Activated CD4-positive, alpha-beta T cell treated with anti-CD3 and anti-CD28 coated beads, Interleukin-2, amount 10 ng/mL, durations not matched to agents 7 days and 5 days (primary cell): ENCODE data around the gene HMGXB4. TPM values are rescaled to one million over a fixed set of nuclear protein-coding genes. Genes with fewer than 3 reads are reported as not detected.

ENCODE experiments used
- CTCF ChIA-PET: fragments of 350-600 bp; sonication (Branson Sonifier 250); formaldehyde crosslinking; loops from one replicate; lab custom pipeline; 2021; ENCODE audit warnings: antibody characterized with exemption; lab: Charles Lee
- POLR2A ChIA-PET: fragments of 350-600 bp; sonication (Branson Sonifier 250); formaldehyde crosslinking; loops from one replicate; lab custom pipeline; 2021; ENCODE audit warnings: antibody characterized with exemption; lab: Charles Lee
- DNase-seq: peaks from one replicate; pipeline ENCODE4 v3.0.0-alpha.2; 2020
- H3K27ac Mint-ChIP-seq: one replicate; pipeline ENCODE4 v1.8.0; 2021; ENCODE audit warnings: mild to moderate bottlenecking, moderate library complexity, mixed read lengths
- H3K27me3 Mint-ChIP-seq: one replicate; pipeline ENCODE4 v1.8.0; 2021; ENCODE audit warnings: mixed read lengths
- H3K36me3 Mint-ChIP-seq: one replicate; pipeline ENCODE4 v1.8.0; 2021; ENCODE audit warnings: low read depth, mixed read lengths
- H3K4me1 Mint-ChIP-seq: one replicate; pipeline ENCODE4 v1.8.0; 2021; ENCODE audit warnings: mixed read lengths
- H3K4me3 Mint-ChIP-seq: one replicate; pipeline ENCODE4 v1.8.0; 2021; ENCODE audit warnings: mild to moderate bottlenecking, moderate library complexity, mixed read lengths
- H3K9me3 Mint-ChIP-seq: one replicate; pipeline ENCODE4 v1.8.0; 2021; ENCODE audit warnings: mixed read lengths
- total RNA-seq, 2 experiments: library from RNA; stranded (reverse); gene quantifications; one replicate each; pipeline ENCODE4 v1.2.3, GENCODE V29; 2021

HMGXB4 gene
- total RNA-seq, 2 experiments from 2014 or later = 32.2 to 35.5 TPM

GRCh38 chr22:35315141-35315854, 58.0 kb downstream of the HMGXB4 start:
- ChIA-PET POLR2A (no interaction called here), CTCF (interaction anchor here (0.8 kb wide), 1 partner anchor 70 kb away, joined by 6 read pairs; no protein-coding TSS in a partner anchor)
- no peaks in the 10 kb centered on the region for H3K27me3 Mint-ChIP-seq
- no peak overlapping the region for H3K27ac Mint-ChIP-seq
- no peak for DNase-seq
- H3K4me1 Mint-ChIP-seq = peaks cover 47% of the 10 kb centered on the region
- no peaks in the 10 kb centered on the region for H3K36me3 Mint-ChIP-seq
- no peaks in the 10 kb centered on the region for H3K9me3 Mint-ChIP-seq
- H3K4me3 Mint-ChIP-seq = no peak overlapping the region

GRCh38 chr22:35315855-35316745, 58.8 kb downstream of the HMGXB4 start:
- CTCF ChIA-PET = no interaction called here
- Mint-ChIP-seq H3K9me3 (no peaks in the 10 kb centered on the region), H3K4me1 (peaks cover 39% of the 10 kb centered on the region), H3K27me3 (no peaks in the 10 kb centered on the region), H3K27ac (no peak overlapping the region), H3K36me3 (no peaks in the 10 kb centered on the region), H3K4me3 (no peak overlapping the region)
- no peak for DNase-seq
- POLR2A ChIA-PET = no interaction called here

- CTCF ChIA-PET = interaction anchor here (1.6 kb wide), 1 partner anchor 13 kb away, joined by 5 read pairs; no protein-coding TSS in a partner anchor
- H3K4me3 Mint-ChIP-seq = no peak overlapping the region
These were observed 59.5 kb downstream of the HMGXB4 start for GRCh38 chr22:35316751-35317150.

GRCh38 chr22:35317680-35318290, 60.5 kb downstream of the HMGXB4 start:
- ChIA-PET CTCF (interaction anchor here (1.6 kb wide), 1 partner anchor 12 kb away, joined by 5 read pairs; no protein-coding TSS in a partner anchor), POLR2A (no interaction called here)
- H3K27ac Mint-ChIP-seq = no peak overlapping the region
- H3K9me3 Mint-ChIP-seq = no peaks in the 10 kb centered on the region
- no peaks in the 10 kb centered on the region for H3K27me3 Mint-ChIP-seq
- H3K4me3 Mint-ChIP-seq = no peak overlapping the region
- no peaks in the 10 kb centered on the region for H3K36me3 Mint-ChIP-seq
- H3K4me1 Mint-ChIP-seq = peaks cover 24% of the 10 kb centered on the region
- no peak for DNase-seq

More at GRCh38 chr22:35316751-35317150, 59.5 kb downstream of the HMGXB4 start:
- POLR2A ChIA-PET = no interaction called here
- H3K4me1 Mint-ChIP-seq = peaks cover 32% of the 10 kb centered on the region
- no peak overlapping the region for H3K27ac Mint-ChIP-seq
- no peak for DNase-seq
- H3K36me3 Mint-ChIP-seq = no peaks in the 10 kb centered on the region
- H3K27me3 Mint-ChIP-seq = no peaks in the 10 kb centered on the region
- no peaks in the 10 kb centered on the region for H3K9me3 Mint-ChIP-seq

DNA sequence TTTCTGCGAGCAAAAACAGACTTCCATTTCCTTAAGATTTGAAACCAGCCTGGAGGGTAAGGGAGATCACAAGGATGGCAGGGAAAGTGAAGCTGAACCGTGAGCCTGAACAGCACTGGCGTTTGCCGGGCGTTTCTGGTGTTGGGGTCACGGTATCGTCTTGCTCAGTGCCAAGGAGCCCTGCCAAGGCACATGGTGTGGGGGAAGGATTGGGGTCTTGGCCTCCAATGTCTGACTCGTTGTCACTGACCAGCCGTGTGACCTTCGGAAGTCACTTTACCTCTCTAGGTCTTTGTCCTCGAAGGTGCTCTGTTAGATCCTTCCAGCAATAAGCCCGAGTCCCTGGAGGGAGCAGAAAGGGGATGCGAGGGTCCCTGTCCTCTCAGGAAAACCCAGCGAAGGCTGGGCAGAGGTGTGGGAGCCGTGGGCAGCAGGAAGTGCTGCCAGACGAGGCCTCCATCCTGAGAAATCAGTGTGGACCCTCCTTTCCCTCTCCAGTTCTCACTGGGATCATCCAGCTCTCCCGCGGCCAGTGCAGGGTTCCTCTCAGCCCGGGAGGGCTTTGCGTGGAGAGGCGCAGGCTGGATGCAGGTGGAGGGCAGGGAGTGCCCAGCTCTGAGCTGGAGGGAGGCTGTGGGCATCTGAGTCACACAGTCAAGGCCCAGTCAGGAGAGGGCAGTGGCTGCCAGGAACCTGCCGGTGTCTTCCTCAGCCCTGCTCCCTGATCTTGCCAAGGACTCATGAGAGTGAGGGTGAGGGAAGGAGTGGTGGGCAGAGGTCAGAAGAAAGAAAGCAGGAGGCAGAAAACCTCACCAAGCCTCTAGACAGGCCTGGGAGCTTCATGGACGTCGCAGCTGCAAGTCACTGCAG, 61.3 kb downstream of the HMGXB4 start:
- CTCF ChIA-PET = interaction anchor here (1.6 kb wide), 1 partner anchor 12 kb away, joined by 5 read pairs; no protein-coding TSS in a partner anchor
- Mint-ChIP-seq H3K4me3 (no peak overlapping the region), H3K9me3 (no peaks in the 10 kb centered on the region), H3K4me1 (peaks cover 19% of the 10 kb centered on the region), H3K27me3 (no peaks in the 10 kb centered on the region), H3K27ac (no peak overlapping the region), H3K36me3 (peaks cover under 1% of the 10 kb centered on the region)
- no peak for DNase-seq
- POLR2A ChIA-PET = no interaction called here

- no peaks in the 10 kb centered on the region for H3K27me3 Mint-ChIP-seq
- H3K27ac Mint-ChIP-seq = no peak overlapping the region
- POLR2A ChIA-PET = no interaction called here
These were observed 62.1 kb downstream of the HMGXB4 start for GRCh38 chr22:35319244-35319985.

DNA sequence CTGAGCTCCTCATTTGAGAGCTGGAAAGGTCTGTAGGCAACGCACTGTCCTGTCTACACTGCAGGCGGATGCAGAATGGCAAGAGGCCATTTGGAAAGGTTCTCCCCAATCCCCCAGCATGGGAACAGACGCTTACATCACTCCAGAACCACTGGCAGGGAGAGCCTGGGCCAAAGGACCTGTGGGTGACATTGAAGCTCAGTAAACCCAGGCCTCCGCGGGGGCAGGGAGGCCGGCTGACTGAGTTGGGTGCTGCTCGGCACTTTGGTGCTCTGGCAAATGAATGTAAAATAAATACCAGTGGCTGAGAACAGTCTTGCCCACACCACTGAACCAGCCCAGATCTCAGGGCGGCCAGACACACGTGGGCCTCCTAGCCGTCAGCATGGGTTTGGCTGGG, 64.8 kb downstream of the HMGXB4 start:
- no peaks in the 10 kb centered on the region for H3K9me3 Mint-ChIP-seq
- H3K4me1 Mint-ChIP-seq = no peaks in the 10 kb centered on the region
- H3K27me3 Mint-ChIP-seq = no peaks in the 10 kb centered on the region
- POLR2A ChIA-PET = no interaction called here
- no peak for DNase-seq
- CTCF ChIA-PET = interaction anchor here (0.6 to 1.5 kb wide), 2 partner anchors 15 to 72 kb away, joined by 4 read pairs; no protein-coding TSS in a partner anchor
- no peak overlapping the region for H3K4me3 Mint-ChIP-seq
- H3K27ac Mint-ChIP-seq = no peak overlapping the region
- peaks cover 27% of the 10 kb centered on the region for H3K36me3 Mint-ChIP-seq

More at GRCh38 chr22:35319244-35319985, 62.1 kb downstream of the HMGXB4 start:
- Mint-ChIP-seq H3K9me3 (no peaks in the 10 kb centered on the region), H3K36me3 (peaks cover 9% of the 10 kb centered on the region), H3K4me1 (peaks cover 12% of the 10 kb centered on the region), H3K4me3 (no peak overlapping the region)
- CTCF ChIA-PET = interaction anchor here (1.7 kb wide), 1 partner anchor 9 kb away, joined by 4 read pairs; no protein-coding TSS in a partner anchor
- no peak for DNase-seq

DNA sequence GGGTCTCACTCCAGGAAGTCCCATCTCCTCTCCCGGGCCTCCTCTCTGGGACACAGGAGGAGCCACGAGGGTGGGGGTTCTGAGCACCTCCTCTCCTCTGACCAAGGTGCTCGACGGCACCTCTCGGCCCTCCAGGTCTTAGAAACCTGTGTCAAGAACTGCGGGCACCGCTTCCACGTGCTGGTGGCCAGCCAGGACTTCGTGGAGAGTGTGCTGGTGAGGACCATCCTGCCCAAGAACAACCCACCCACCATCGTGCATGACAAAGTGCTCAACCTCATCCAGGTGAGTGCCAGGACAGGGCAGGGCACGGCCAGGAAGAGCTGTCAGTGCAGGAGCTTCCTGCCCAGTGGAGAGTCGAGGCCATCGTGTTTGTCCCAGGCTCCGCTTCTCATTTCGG, 65.6 kb downstream of the HMGXB4 start:
- H3K4me1 Mint-ChIP-seq = peaks cover under 1% of the 10 kb centered on the region
- H3K27me3 Mint-ChIP-seq = no peaks in the 10 kb centered on the region
- H3K27ac Mint-ChIP-seq = peak overlapping the region; percentile 25
- peaks cover 30% of the 10 kb centered on the region for H3K36me3 Mint-ChIP-seq
- CTCF ChIA-PET = interaction anchor here (0.6 to 1.5 kb wide), 2 partner anchors 16 to 168 kb away, joined by 4 read pairs; no protein-coding TSS in a partner anchor
- POLR2A ChIA-PET = no interaction called here
- no peaks in the 10 kb centered on the region for H3K9me3 Mint-ChIP-seq
- H3K4me3 Mint-ChIP-seq = no peak overlapping the region
- DNase-seq = no peak

GRCh38 chr22:35323305-35323704, 66.0 kb downstream of the HMGXB4 start:
- no peak for DNase-seq
- CTCF ChIA-PET = interaction anchor here (0.6 to 0.8 kb wide), 2 partner anchors 10 to 17 kb away, joined by 3 to 6 read pairs; no protein-coding TSS in a partner anchor

DNA sequence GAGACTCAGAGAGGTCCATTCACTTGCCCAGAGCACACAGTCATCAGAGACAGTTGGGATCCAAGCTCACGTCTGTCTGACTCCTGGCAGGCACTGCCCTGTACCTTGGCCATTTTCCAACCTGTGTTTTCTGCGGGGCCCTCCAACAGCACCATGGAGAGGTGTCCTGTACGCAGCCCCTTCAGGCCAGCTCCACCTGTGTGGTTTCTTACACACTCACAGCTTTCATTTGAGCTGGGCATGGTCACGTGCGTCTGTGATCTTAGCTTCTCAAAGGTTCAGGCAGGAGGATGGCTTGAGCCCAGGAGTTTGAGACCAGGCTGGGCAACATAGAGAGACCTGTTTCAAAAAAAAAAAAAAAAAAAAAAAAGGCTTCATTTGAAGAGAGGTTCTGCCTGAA, 66.8 kb downstream of the HMGXB4 start:
- H3K36me3 Mint-ChIP-seq = peaks cover 36% of the 10 kb centered on the region
- ChIA-PET POLR2A (no interaction called here), CTCF (interaction anchor here (0.8 kb wide), 2 partner anchors 11 to 18 kb away, joined by 3 to 6 read pairs; no protein-coding TSS in a partner anchor)
- no peak for DNase-seq
- H3K27ac Mint-ChIP-seq = no peak overlapping the region
- H3K9me3 Mint-ChIP-seq = no peaks in the 10 kb centered on the region
- H3K4me3 Mint-ChIP-seq = no peak overlapping the region
- H3K4me1 Mint-ChIP-seq = peaks cover 9% of the 10 kb centered on the region
- H3K27me3 Mint-ChIP-seq = no peaks in the 10 kb centered on the region

More at GRCh38 chr22:35323305-35323704, 66.0 kb downstream of the HMGXB4 start:
- no peaks in the 10 kb centered on the region for H3K27me3 Mint-ChIP-seq
- no peak overlapping the region for H3K4me3 Mint-ChIP-seq
- POLR2A ChIA-PET = no interaction called here
- H3K36me3 Mint-ChIP-seq = peaks cover 34% of the 10 kb centered on the region
- no peaks in the 10 kb centered on the region for H3K9me3 Mint-ChIP-seq
- peaks cover 4% of the 10 kb centered on the region for H3K4me1 Mint-ChIP-seq
- no peak overlapping the region for H3K27ac Mint-ChIP-seq

- peaks cover 15% of the 10 kb centered on the region for H3K4me1 Mint-ChIP-seq
- ChIA-PET POLR2A (no interaction called here), CTCF (interaction anchor here (0.8 kb wide), 1 partner anchor 19 kb away, joined by 3 read pairs; no protein-coding TSS in a partner anchor)
- no peak overlapping the region for H3K4me3 Mint-ChIP-seq
- DNase-seq = no peak
- H3K27me3 Mint-ChIP-seq = no peaks in the 10 kb centered on the region
- H3K9me3 Mint-ChIP-seq = no peaks in the 10 kb centered on the region
- H3K27ac Mint-ChIP-seq = no peak overlapping the region
- peaks cover 40% of the 10 kb centered on the region for H3K36me3 Mint-ChIP-seq
These were observed 67.5 kb downstream of the HMGXB4 start for GRCh38 chr22:35324762-35325161.
